ENCODE results near the gene MYH11.
"Not testable (repeated sequence)": the region's sequence is repeated elsewhere in the genome, so short reads cannot be mapped to it uniquely, and the experiment has no call there.

Gene MYH11

GRCh38 chr16:15874745-15875314, 18.0 kb upstream of the MYH11 start:
- peak; percentile 78 for DNase-seq

- DNase-seq, result no peak
Observed at GRCh38 chr16:15873737-15874136, 16.9 kb upstream of the MYH11 start.

GRCh38 chr16:15873301-15873700, 16.5 kb upstream of the MYH11 start:
- DNase-seq, result no peak

GRCh38 chr16:15870011-15870410, 13.2 kb upstream of the MYH11 start:
- peak; percentile 55 for DNase-seq

DNA sequence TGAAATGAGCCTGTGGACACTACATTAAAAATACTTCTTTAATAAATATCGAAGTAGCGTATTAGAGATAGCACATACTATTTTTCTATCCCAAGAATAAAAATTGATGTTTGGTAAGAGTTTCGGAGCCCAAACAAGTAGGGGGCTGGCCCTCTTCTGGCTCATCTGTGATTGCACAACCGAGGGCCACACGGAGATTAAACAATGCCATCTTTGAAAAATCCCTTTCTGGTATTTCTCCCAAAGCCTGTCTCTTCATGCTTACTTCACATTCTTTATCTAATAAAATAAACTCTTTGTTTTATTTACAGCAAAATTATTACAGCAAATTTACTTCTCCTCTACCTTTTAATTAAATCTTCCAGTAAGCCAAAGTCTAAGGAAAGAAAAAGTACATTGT, 9.6 kb upstream of the MYH11 start:
- no peak for DNase-seq

DNA sequence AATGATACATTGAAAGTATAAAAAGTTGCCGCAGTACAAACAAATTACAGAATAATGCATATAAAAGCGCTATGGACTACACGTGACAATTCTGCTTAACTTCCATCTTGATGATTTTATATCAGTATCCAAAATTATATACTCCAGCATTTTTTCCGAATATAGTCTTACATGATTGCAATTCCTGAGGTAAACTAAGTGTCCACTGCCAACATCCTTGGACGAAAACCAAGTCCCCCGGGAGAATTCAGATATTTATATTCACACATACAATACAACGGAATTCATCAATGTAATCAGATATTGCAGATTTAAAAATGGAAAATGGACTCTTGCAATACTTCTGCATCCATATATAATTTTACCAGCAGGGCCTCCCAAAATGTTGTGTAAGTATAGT, 8.9 kb upstream of the MYH11 start:
- DNase-seq, result no peak

DNA sequence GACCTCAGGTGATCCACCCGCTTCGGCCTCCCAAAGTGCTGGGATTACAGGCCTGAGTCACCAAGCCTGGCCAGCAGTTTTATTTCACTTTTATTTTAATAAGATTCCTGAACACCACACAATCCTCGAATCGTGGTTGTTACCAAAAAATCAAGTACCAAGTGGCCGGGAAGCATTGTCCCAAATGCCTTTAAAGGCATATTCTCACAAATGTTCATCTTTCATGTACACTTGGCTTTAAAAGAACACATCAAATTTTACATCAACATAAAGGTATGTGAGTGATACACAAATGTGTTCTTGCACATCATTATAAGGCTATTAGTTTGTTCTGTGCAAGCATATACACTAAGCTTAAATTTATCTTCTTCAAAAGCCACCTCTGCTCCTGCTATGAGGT, 8.1 kb upstream of the MYH11 start:
- no peak for DNase-seq

GRCh38 chr16:15861996-15862395, 5.2 kb upstream of the MYH11 start:
- no peak for DNase-seq

GRCh38 chr16:15858921-15859668, 2.3 kb upstream of the MYH11 start:
- DNase-seq, result no peak

DNA sequence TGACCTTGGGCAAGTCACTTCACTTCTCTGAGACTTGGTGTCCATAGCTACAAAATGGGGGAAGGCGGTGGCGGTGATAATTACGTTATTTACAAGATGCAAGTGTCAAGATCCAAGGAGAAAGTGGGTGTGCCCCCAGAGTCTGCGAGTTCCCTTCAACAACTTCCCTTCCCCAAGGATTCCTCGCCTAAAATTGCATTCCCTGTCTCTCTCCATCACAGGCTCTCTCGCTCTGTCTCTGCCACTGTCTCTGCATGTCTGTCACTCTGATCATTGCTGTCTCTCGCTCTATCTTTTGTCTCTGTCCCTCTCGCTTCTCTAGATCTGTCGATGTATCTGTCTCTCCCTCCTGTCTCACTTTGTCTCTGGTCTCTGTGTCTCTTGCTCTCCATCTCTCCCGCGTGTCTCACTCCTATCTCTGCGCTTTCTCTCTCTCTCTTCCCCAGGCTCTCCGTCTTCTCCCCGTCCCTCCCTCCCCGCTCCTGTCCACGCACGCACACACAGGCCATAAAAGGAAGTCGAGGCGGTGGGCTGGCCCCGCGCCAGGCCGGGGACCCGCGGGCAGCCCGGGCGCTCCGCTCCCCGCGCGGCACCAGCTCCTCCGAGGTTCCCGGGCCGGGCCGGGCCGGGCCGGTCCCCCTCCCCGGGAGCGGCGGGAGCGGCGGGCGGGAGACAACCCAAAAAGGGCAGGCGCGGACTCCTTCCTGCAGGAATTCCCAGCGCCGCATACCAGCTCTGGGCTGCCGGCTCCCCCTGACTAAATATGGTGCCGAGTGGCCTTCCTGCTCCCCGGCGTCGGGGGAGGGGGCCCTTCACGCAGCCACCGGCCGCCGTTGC, 1.1 kb upstream of the MYH11 start:
- peak; percentile 43 for DNase-seq

GRCh38 chr16:15856182-15856581, 646 bp downstream of the MYH11 start:
- DNase-seq, result peak; percentile 58

DNA sequence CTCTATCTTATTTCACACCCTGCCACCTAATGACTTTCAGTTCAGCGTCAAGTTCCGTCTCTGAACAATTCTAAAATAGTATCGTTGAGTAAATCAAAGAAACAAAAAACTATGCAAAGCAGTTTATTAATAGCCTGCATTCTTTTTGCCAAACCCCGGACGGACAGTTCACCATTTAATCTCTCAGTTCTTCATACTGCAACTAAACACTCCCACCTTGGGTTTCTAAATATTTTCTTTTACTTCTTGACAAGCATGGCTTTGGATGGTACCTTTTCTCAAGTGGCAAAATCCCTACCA, 1.2 kb downstream of the MYH11 start:
- no peak for DNase-seq

GRCh38 chr16:15854906-15855703, 1.7 kb downstream of the MYH11 start:
- no peak for DNase-seq

GRCh38 chr16:15854061-15854460, 2.8 kb downstream of the MYH11 start:
- no peak for DNase-seq

GRCh38 chr16:15853021-15853420, 3.8 kb downstream of the MYH11 start:
- no peak for DNase-seq

DNA sequence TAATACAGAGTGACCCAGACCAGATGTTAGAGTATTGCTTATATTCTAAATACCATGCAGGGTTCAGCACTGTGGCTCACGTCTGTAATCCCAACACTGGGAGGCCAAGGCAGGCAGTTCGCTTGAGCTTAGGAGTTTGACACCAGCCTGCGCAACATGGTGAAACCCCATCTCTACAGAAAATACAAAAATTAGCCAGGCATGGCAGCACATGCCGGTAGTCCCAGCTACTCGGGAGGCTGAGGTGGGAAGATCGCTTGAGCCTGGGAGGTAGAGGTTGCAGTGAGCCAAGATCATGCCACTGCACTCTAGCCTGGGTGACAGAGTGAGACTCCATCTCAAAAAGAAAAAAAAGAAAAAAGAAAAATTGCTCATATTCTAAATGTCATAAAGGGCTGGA, 6.3 kb downstream of the MYH11 start:
- DNase-seq, result not testable (repeated sequence)

GRCh38 chr16:15849209-15849981, 7.4 kb downstream of the MYH11 start:
- no peak for DNase-seq

- DNase-seq, result no peak
Observed at GRCh38 chr16:15847611-15848175, 9.1 kb downstream of the MYH11 start.

GRCh38 chr16:15846510-15846909, 10.3 kb downstream of the MYH11 start:
- DNase-seq, result no peak

DNA sequence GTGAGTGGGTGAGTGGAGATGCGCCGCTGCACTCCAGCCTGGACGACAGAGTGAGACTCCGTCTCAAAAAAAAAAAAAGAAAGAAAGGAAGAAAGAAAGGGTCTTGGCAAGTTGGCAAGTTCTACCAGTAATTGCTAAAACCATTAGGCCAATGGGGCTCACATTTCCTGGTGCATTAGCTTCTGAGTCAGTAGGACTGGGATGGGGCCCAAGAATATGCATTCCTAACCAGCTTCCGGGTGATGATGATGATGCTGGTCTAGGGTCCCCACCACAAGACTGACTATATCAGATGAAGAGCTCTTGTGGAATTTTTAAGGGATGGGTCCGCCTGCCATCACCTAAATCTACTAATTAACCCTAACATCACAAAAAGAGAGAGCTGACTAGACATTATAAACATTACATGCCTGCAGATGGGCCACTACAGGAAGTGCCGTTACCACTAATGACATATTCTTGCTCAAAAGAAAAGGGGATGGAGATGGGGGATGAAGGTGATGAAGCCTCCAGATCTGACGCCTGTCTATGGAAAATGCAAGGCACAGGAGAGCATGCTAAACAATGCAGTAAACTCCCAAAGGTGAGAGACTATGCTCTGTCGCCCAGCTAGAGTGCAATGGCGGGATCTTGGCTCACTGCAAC, 13.1 kb downstream of the MYH11 start:
- DNase-seq, result no peak

GRCh38 chr16:15839204-15839603, 17.6 kb downstream of the MYH11 start:
- DNase-seq, result not testable (repeated sequence)

DNA sequence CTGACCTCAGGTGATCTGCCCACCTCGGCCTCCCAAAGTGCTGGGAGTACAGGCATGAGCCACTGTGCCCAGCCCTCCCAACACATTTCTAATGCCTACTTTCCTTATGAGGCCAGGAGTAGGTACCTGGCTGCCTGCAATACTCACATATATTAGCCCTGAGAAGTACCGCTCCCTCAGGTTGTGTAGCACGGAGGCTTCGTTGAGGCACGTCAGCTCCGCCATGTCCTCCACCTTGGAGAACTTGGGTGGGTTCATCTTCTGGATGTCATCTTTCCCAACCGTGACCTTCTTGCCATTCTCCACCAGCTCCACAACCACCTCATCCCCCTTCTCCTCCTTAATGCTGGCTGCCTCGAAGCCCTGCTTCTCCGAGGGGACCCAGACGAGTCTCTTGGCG, 19.1 kb downstream of the MYH11 start:
- no peak for DNase-seq

Data from hematopoietic multipotent progenitor cell treated with erythropoietin and hydrocortisone succinate and interleukin-3 and kit ligand, for 4 days (in vitro differentiated cells).